ENCODE measurements around the gene GPC2.
A peak's percentile ranks its signal among the peaks of the same experiment; 100 is the strongest.
"Not testable (repeated sequence)": the region's sequence is repeated elsewhere in the genome, so short reads cannot be mapped to it uniquely, and the experiment has no call there.

The GPC2 gene

DNA sequence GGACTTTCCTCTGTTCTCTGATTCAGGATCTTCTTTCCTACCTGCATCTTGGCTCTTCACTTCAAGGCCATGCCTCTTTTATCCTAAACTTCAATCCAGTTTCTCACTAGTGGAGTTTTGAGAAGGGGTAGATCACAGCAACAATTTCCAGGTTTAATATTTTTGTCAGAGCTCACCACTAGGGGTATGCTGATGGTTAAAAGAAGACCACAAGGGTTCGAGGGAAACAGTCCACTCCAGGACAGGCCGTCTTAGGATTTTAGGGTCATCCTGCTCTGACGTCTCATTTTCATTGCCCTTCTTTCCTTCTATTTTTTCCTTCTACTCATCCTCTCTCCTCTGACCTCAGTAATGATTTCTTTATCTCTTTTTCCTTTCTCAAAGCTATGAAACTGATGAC is 11.9 kb upstream of the GPC2 start:
- H2AFZ ChIP-seq (ENCODE audit: low read depth, low read length) = no peak overlapping the region
- H3K4me3 ChIP-seq (ENCODE audit: low read depth in 1 of 2, low read length in 2 of 2) = no peak overlapping the region
- no peak for DNase-seq
- H3K9me3 ChIP-seq (ENCODE audit: insufficient read depth, low read length, severe bottlenecking) = no peaks in the 10 kb centered on the region
- no peak overlapping the region for H3K4me2 ChIP-seq (ENCODE audit: insufficient read depth, low read length)
- H3K4me1 ChIP-seq (ENCODE audit: insufficient read depth, low read length) = no peaks in the 10 kb centered on the region
- no peak for TF ChIP-seq EZH2 (IDR thresholded peaks at IDR 0.05; ENCODE audit: borderline replicate concordance, low read depth, low read length, severe bottlenecking)
- TF ChIP-seq, protein P1, sequence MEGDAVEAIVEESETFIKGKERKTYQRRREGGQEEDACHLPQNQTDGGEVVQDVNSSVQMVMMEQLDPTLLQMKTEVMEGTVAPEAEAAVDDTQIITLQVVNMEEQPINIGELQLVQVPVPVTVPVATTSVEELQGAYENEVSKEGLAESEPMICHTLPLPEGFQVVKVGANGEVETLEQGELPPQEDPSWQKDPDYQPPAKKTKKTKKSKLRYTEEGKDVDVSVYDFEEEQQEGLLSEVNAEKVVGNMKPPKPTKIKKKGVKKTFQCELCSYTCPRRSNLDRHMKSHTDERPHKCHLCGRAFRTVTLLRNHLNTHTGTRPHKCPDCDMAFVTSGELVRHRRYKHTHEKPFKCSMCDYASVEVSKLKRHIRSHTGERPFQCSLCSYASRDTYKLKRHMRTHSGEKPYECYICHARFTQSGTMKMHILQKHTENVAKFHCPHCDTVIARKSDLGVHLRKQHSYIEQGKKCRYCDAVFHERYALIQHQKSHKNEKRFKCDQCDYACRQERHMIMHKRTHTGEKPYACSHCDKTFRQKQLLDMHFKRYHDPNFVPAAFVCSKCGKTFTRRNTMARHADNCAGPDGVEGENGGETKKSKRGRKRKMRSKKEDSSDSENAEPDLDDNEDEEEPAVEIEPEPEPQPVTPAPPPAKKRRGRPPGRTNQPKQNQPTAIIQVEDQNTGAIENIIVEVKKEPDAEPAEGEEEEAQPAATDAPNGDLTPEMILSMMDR (IDR thresholded peaks at IDR 0.05; ENCODE audit: borderline replicate concordance, extremely low read depth, low read length, poor library complexity, severe bottlenecking) = no peak
- no peak for ATAC-seq (ENCODE audit: insufficient read depth, low read depth)
- H3K27ac ChIP-seq (ENCODE audit: low read length) = no peak overlapping the region
- no peaks in the 10 kb centered on the region for H3K27me3 ChIP-seq (ENCODE audit: insufficient read depth, low read length, poor library complexity)
- no peaks in the 10 kb centered on the region for H4K20me1 ChIP-seq (ENCODE audit: insufficient read depth, low read length)
- no peaks in the 10 kb centered on the region for H3K36me3 ChIP-seq (ENCODE audit: insufficient read depth, low read length)
- H3K79me2 ChIP-seq (ENCODE audit: insufficient read depth, low read length) = no peaks in the 10 kb centered on the region
- H3K9ac ChIP-seq (ENCODE audit: low read depth, low read length) = no peak overlapping the region

DNA sequence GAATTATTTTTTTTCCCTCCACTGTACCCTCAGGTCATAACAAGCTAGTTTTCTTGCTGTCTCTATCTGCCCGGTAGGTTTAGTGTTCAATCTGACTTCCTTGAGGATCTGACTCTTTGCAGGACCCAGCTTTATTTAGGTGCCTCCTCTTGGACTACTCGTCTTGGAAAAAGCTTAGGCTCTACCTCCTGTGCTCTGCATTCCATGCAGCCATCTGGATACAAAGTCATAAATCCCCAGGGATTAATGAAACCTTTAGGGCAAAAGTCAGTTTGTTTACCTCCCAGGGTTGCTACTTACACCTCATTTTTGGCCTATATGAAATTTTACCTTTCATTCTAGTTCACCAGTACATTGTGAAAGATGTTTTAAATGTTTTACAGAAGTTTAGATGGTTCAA is 8.5 kb upstream of the GPC2 start:
- H3K27ac ChIP-seq (ENCODE audit: low read length) = no peak overlapping the region
- ATAC-seq (ENCODE audit: insufficient read depth, low read depth) (no peak), DNase-seq (no peak)
- peaks cover 9% of the 10 kb centered on the region for H3K4me1 ChIP-seq (ENCODE audit: insufficient read depth, low read length)
- no peaks in the 10 kb centered on the region for H3K27me3 ChIP-seq (ENCODE audit: insufficient read depth, low read length, poor library complexity)
- TF ChIP-seq, protein P1 (IDR thresholded peaks at IDR 0.05; ENCODE audit: borderline replicate concordance, extremely low read depth, low read length, poor library complexity, severe bottlenecking) = no peak
- no peak for TF ChIP-seq EZH2 (IDR thresholded peaks at IDR 0.05; ENCODE audit: borderline replicate concordance, low read depth, low read length, severe bottlenecking)
- H3K36me3 ChIP-seq (ENCODE audit: insufficient read depth, low read length) = no peaks in the 10 kb centered on the region
- no peaks in the 10 kb centered on the region for H3K79me2 ChIP-seq (ENCODE audit: insufficient read depth, low read length)
- no peak overlapping the region for H3K4me2 ChIP-seq (ENCODE audit: insufficient read depth, low read length)
- no peak overlapping the region for H3K4me3 ChIP-seq (ENCODE audit: low read depth in 1 of 2, low read length in 2 of 2)
- H3K9ac ChIP-seq (ENCODE audit: low read depth, low read length) = no peak overlapping the region
- no peak overlapping the region for H2AFZ ChIP-seq (ENCODE audit: low read depth, low read length)
- H4K20me1 ChIP-seq (ENCODE audit: insufficient read depth, low read length) = no peaks in the 10 kb centered on the region
- no peaks in the 10 kb centered on the region for H3K9me3 ChIP-seq (ENCODE audit: insufficient read depth, low read length, severe bottlenecking)

DNA sequence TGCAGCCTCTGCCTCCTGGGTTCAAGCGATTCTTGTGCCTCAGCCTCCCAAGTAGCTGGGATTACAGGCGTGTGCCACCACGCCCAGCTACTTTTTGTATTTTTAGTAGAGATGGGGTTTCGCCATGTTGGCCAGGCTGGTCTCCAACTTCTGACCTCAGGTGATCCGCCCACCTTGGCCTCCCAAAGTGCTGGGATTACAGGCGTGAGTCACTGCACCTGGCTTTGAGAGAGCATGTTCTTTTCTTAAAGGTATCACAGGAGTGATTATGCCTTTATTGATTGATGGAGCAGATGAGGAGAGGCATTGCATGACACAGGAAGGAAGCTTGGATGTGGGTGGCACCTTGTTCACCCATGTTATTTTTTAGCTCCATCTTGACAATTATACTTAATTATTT is 5.9 kb upstream of the GPC2 start:
- H3K9me3 ChIP-seq (ENCODE audit: insufficient read depth, low read length, severe bottlenecking); H3K36me3 ChIP-seq (ENCODE audit: insufficient read depth, low read length); H3K4me3 ChIP-seq (ENCODE audit: low read depth in 1 of 2, low read length in 2 of 2); H3K27me3 ChIP-seq (ENCODE audit: insufficient read depth, low read length, poor library complexity); H4K20me1 ChIP-seq (ENCODE audit: insufficient read depth, low read length); H2AFZ ChIP-seq (ENCODE audit: low read depth, low read length); H3K79me2 ChIP-seq (ENCODE audit: insufficient read depth, low read length); ATAC-seq (ENCODE audit: insufficient read depth, low read depth); H3K27ac ChIP-seq (ENCODE audit: low read length); DNase-seq; H3K4me2 ChIP-seq (ENCODE audit: insufficient read depth, low read length); H3K9ac ChIP-seq (ENCODE audit: low read depth, low read length): not testable (repeated sequence)
- peaks cover 23% of the 10 kb centered on the region for H3K4me1 ChIP-seq (ENCODE audit: insufficient read depth, low read length)

DNA sequence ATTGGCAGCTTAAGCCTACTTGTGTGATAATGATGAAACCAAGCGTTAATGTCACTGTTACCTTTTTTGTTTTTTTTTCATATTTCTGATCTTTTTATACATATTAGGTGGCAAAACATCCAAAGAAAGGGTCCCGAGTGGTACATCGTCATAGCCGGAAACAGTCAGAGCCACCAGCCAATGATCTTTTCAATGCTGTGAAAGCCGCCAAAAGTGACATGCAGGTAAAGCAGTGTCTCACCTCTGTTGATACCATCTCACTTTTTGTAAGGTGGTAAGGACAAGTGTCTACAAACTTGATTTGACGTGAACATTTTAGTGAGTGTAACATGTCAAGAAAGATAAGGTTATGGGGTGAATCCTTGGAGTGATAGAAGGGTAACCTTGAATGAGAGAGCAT is 5.4 kb upstream of the GPC2 start:
- H2AFZ ChIP-seq (ENCODE audit: low read depth, low read length); ATAC-seq (ENCODE audit: insufficient read depth, low read depth): not testable (repeated sequence)
- peaks cover 28% of the 10 kb centered on the region for H3K4me1 ChIP-seq (ENCODE audit: insufficient read depth, low read length)

DNA sequence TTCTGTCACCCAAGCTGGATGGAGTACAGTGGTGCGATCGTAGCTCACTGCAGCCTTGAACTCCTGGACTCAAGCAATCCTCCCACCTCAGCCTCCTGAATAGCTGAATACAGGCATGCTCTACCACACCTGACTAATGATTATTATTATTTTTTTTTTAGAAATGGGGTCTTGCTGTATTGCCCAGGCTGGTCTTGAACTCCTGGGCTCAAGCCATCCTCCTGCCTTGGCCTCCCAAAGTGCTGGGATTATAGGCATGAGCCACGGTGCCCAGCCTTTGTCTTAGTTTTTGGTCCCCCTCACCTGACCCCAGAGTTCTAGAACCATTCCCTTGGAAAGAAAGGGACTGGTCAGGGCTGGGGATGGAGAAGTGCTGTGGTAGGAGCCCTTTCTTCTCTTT is 2.9 kb upstream of the GPC2 start:
- H3K36me3 ChIP-seq (ENCODE audit: insufficient read depth, low read length); ATAC-seq (ENCODE audit: insufficient read depth, low read depth); H4K20me1 ChIP-seq (ENCODE audit: insufficient read depth, low read length); DNase-seq; H3K9me3 ChIP-seq (ENCODE audit: insufficient read depth, low read length, severe bottlenecking); H3K27me3 ChIP-seq (ENCODE audit: insufficient read depth, low read length, poor library complexity); H3K79me2 ChIP-seq (ENCODE audit: insufficient read depth, low read length): not testable (repeated sequence)
- peak overlapping the region in 1 of 2 experiments; percentile 11; a peak in 1 of 4 replicates for H3K4me3 ChIP-seq (ENCODE audit: low read depth in 1 of 2, low read length in 2 of 2)
- peak overlapping the region; percentile 35 for H3K4me2 ChIP-seq (ENCODE audit: insufficient read depth, low read length)
- peak overlapping the region; percentile 0; the same call in 1 of the 2 replicates for H3K9ac ChIP-seq (ENCODE audit: low read depth, low read length)
- H2AFZ ChIP-seq (ENCODE audit: low read depth, low read length) = peak overlapping the region; percentile 19
- peaks cover 50% of the 10 kb centered on the region for H3K4me1 ChIP-seq (ENCODE audit: insufficient read depth, low read length)
- H3K27ac ChIP-seq (ENCODE audit: low read length) = peak overlapping the region; percentile 58

More for the DNA sequence above, 5.4 kb upstream of the GPC2 start:
- not testable (repeated sequence) for H3K9ac ChIP-seq (ENCODE audit: low read depth, low read length); H3K9me3 ChIP-seq (ENCODE audit: insufficient read depth, low read length, severe bottlenecking); H3K4me3 ChIP-seq (ENCODE audit: low read depth in 1 of 2, low read length in 2 of 2); DNase-seq; H3K79me2 ChIP-seq (ENCODE audit: insufficient read depth, low read length); H3K27me3 ChIP-seq (ENCODE audit: insufficient read depth, low read length, poor library complexity); H3K36me3 ChIP-seq (ENCODE audit: insufficient read depth, low read length); H3K4me2 ChIP-seq (ENCODE audit: insufficient read depth, low read length); H4K20me1 ChIP-seq (ENCODE audit: insufficient read depth, low read length); H3K27ac ChIP-seq (ENCODE audit: low read length)

All from DND-41 (cell line).